ENCODE data around the gene TNPO2.
"Not testable (repeated sequence)": the region's sequence is repeated elsewhere in the genome, so short reads cannot be mapped to it uniquely, and the experiment has no call there.

TNPO2 gene

DNA sequence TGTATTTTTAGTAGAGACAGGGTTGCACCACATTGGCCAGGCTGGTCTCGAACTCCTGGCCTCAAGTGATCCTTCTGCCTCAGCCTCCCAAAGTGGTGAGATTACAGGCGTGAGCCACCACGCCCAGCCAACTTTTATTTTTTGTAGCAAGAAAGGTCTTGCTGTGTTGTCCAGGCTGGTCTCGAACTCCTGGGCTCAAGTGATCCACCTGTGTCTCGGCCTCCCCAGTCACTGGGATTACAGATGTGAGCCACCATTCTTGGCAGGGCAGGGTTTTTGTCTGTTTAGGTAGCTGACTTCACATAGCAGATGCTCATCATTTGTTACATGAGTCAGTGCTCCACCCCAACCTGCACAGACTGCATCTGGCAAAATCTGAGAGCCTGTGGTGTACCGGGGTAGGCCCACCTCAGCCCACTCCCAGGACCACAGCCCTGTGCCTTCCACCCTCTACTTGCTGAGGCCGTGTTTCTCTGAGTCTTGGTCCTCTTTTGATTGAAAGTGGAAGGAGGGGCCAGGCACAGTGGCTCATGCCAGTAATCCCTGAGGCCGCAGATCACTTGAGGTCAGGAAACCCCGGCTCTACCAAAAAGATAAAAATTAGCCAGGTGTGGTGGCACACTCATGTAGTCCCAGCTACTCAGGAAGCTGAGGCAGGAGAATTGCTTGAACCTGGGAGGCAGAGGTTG lies 4.2 kb upstream of the TNPO2 start:
- H3K4me3 ChIP-seq (replicated peaks in 1 of 2; ENCODE audit: low read depth in 2 of 2, low read length in 2 of 2) = no peak overlapping the region

DNA sequence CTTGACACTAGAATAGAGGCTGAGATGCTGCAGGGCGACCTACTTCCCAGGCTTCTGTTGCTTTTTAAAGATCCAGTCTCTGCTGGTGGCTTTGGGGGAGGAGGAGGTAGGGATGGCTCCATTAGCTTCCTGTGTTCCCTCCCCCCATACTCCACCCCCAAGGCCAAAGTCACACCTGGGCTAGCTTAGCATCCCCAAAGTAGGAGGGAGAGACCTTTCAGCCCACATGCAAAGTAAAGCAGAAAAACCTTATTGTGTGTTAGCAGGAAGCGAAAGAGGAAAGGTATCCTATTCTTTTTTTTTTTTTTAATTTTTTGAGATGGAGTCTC lies 3.2 kb upstream of the TNPO2 start:
- TF ChIP-seq, protein P1, sequence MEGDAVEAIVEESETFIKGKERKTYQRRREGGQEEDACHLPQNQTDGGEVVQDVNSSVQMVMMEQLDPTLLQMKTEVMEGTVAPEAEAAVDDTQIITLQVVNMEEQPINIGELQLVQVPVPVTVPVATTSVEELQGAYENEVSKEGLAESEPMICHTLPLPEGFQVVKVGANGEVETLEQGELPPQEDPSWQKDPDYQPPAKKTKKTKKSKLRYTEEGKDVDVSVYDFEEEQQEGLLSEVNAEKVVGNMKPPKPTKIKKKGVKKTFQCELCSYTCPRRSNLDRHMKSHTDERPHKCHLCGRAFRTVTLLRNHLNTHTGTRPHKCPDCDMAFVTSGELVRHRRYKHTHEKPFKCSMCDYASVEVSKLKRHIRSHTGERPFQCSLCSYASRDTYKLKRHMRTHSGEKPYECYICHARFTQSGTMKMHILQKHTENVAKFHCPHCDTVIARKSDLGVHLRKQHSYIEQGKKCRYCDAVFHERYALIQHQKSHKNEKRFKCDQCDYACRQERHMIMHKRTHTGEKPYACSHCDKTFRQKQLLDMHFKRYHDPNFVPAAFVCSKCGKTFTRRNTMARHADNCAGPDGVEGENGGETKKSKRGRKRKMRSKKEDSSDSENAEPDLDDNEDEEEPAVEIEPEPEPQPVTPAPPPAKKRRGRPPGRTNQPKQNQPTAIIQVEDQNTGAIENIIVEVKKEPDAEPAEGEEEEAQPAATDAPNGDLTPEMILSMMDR (IDR thresholded peaks at IDR 0.05; ENCODE audit: low read depth, low read length) = no peak
- no peak overlapping the region for H3K4me3 ChIP-seq (replicated peaks in 1 of 2; ENCODE audit: low read depth in 2 of 2, low read length in 2 of 2)
- DNase-seq (ENCODE audit: low read depth in 2 of 2) = no peak

More for the DNA sequence above, 4.2 kb upstream of the TNPO2 start:
- TF ChIP-seq, protein P1 (IDR thresholded peaks at IDR 0.05; ENCODE audit: low read depth, low read length) = no peak
- DNase-seq (ENCODE audit: low read depth in 2 of 2) = no peak

DNA sequence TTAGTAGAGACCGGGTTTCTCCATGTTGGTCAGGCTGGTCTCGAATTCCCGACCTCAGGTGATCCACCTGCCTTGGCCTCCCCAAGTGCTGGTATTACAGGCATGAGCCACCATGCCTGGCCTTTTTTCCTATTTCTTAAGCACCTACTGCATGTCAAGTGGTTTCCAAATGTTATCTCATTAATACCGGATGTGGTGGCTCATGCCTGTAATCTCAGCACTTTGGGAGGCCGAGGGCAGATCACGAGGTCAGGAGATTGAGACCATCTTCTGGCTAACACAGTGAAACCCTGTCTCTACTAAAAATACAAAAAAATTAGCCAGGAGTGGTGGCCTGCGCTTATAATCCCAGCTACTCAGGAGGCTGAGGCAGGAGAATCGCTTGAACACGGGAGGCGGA lies 1.9 kb upstream of the TNPO2 start:
- not testable (repeated sequence) for H3K4me3 ChIP-seq (replicated peaks in 1 of 2; ENCODE audit: low read depth in 2 of 2, low read length in 2 of 2); DNase-seq (ENCODE audit: low read depth in 2 of 2)

DNA sequence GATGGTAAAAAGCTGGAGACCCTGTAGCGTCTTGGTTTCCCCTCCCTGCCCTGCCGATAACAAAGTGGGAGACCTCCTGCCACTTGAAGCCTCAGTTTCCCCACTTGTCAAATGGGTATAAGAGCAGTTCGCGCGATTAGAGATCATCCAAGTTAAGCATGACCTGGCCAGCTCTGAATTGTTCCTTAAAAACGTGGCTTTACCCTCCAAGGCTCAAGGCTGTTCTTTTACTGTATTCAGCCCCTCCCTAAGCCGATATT lies 421 bp downstream of the TNPO2 start:
- peak in 1 of 2 donors; percentile 35 for DNase-seq (ENCODE audit: low read depth in 2 of 2)

DNA sequence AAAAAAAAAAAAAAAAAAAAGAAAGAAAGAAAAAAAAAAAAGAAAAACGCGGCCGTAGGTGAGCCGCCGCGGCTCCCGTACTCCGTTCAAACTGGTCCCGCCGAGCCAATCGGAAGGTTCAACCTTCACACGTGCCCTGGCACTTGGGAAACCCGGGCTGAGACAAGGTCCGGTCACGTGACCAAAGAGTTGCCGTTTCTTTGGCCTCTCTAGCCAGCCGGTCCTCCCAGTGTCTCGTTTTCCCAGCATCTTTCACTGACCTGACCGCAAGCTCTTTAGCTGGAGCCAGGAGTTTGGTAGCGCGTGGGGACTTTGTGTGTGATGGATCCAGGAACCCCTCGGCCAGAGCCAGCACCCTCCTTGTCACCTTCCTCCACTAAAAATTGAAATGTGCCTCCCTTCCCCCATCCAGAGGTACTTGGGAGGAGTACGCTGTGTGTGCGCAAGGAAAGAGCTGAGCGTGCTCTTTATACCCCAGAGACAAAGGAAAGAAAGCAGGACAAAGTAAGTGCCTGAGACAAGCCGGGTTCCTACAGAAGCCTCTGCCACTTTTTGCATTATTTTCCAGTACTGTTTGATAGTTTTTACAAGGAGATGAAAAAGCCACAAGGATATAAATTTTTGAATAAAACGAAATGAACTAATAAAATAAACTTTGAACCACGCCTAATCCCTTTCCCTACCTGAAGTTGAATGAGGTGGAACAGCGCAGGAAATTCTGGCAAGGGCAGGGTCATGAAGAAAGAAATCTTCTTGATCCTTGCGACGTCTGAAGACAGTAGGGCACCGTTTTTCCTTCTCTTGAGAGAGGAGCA lies 959 bp downstream of the TNPO2 start:
- TF ChIP-seq, protein P1 (IDR thresholded peaks at IDR 0.05; ENCODE audit: low read depth, low read length) = no peak
- peak; percentile 99 to 100 for DNase-seq (ENCODE audit: low read depth in 2 of 2)
- H3K4me3 ChIP-seq (replicated peaks in 1 of 2; ENCODE audit: low read depth in 2 of 2, low read length in 2 of 2) = peak overlapping the region; percentile 69 to 78

More for the DNA sequence above, 421 bp downstream of the TNPO2 start:
- peak overlapping the region; percentile 69 to 78 for H3K4me3 ChIP-seq (replicated peaks in 1 of 2; ENCODE audit: low read depth in 2 of 2, low read length in 2 of 2)
- TF ChIP-seq, protein P1 (IDR thresholded peaks at IDR 0.05; ENCODE audit: low read depth, low read length) = no peak

DNA sequence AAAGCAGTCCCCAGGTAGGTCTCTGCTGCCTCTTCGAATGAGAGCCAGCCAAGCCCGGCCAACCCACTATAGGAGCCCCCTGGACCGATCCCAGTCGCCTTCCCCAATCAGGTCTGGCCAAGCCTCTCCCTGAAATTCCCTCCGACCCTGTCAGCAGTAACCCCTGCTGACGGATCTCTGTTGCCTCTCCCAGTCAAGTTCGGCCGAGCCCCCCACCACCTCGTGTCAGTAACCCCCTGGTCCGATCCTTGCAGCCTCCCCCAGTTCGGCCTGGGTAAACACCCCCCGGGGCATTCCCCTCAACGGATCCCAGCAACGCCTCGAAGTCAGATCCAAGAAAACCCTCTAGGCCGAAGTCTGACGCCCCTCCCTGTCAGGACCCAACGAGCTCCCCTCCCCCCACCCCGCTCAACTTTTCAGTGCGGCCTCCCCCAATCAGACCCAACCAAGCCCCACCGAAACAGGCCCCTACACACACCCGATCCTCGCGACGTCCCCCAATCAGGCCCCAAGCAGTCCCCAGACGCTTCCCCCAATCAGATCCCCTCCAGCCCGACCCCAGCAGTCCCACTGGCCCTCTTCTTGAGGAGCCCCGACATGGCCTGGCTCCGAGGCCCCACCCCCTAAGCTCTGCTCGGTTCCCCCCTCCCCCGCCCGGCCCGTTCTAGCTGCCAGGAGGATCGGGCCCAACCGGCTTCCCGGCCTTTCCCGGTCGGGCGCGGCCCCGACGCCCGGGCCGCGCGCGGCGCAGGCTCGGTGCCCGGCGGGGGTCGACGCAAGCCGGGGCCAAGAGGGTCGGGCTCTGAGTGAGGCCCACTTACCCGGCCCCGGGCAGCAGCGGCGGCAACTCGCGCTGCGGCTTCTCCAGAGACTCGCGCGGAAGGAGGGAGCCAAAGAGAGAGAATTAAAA lies 1.8 kb downstream of the TNPO2 start:
- H3K4me3 ChIP-seq (replicated peaks in 1 of 2; ENCODE audit: low read depth in 2 of 2, low read length in 2 of 2) = peak overlapping the region; percentile 69 to 78
- peak; percentile 65 to 90 for DNase-seq (ENCODE audit: low read depth in 2 of 2)

More for the DNA sequence above, 1.8 kb downstream of the TNPO2 start:
- TF ChIP-seq, protein P1 (IDR thresholded peaks at IDR 0.05; ENCODE audit: low read depth, low read length) = no peak

Data from cardiac fibroblast (primary cell).